ENCODE data around the gene CA14. TPM values are rescaled to one million over a fixed set of nuclear protein-coding genes. Genes with fewer than 3 reads are reported as not detected.
"Not testable (repeated sequence)": the region's sequence is repeated elsewhere in the genome, so short reads cannot be mapped to it uniquely, and the experiment has no call there.

The CA14 gene
- total RNA-seq (2011; cell fraction: chromatin; rRNA removed; ENCODE audit: low replicate concordance), result 0.60 TPM in 1 of 2 replicates, not detected in the other
- 0.39 and 0.50 TPM in 2 replicates for total RNA-seq (2011; cell fraction: nucleolus; rRNA removed)
- total RNA-seq (2011; cell fraction: nucleoplasm; rRNA removed), result 0.53 TPM in 1 of 2 replicates, not detected in the other
- not detected in 2 replicates for total RNA-seq (2014; rRNA removed)
- 0.15 and 0.16 TPM in 2 replicates for total RNA-seq (2014; rRNA removed; fragmentation: Illumina TruSeq; extraction: Trizol)
- total RNA-seq (2015; rRNA removed; fragmentation: Illumina TruSeq; extraction: Trizol), result 0.33 and 0.41 TPM in 2 replicates
- 0.22 and 0.36 TPM in 2 replicates for total RNA-seq (2021)
- polyA plus RNA-seq (2011; rRNA removed), result 0.13 and 0.24 TPM in 2 replicates
- polyA plus RNA-seq (2011; cell fraction: cytosol; rRNA removed), result 0.13 and 0.24 TPM in 2 replicates
- polyA plus RNA-seq (2011; cell fraction: nucleus; rRNA removed), result 0.24 and 0.25 TPM in 2 replicates
- 0.51 and 0.69 TPM in 2 replicates for polyA plus RNA-seq (2012)
- polyA plus RNA-seq (2014; fragmentation: Illumina TruSeq; extraction: Trizol), result 0.15 and 0.16 TPM in 2 replicates
- polyA plus RNA-seq (2014; fragmentation: Nextera tagmentation; extraction: Ambion mirVana), result under 1 TPM; 0.30 to 0.46 TPM
- polyA plus RNA-seq (2014; rRNA removed), result 0.12 and 0.57 TPM in 2 replicates
- 0.12 and 0.25 TPM in 2 replicates for polyA minus RNA-seq (2011; rRNA and poly(A)+ RNA removed)
- not detected in 2 replicates for polyA minus RNA-seq (2011; cell fraction: cytosol; rRNA and poly(A)+ RNA removed)
- not detected in 2 replicates for polyA minus RNA-seq (2011; cell fraction: nucleus; rRNA and poly(A)+ RNA removed)
- percentile 17 among the genes with signal in this experiment for Bru-seq, nascent RNA
- percentile 10 among the genes with signal in this experiment for BruChase-seq, experiment 1, labeled RNA remaining after a 2-hour chase
- percentile 10 among the genes with signal in this experiment for BruChase-seq, experiment 2, labeled RNA remaining after a 6-hour chase
- long read RNA-seq, experiment 1, partial matches to known transcripts, result 0 of 1 reads
- long read RNA-seq, experiment 1, other reads (novel, unspliced or antisense), result 1 of 1 reads
- long read RNA-seq, experiment 2, result 0 reads
- long read RNA-seq, experiment 3, result 0 reads

GRCh38 chr1:150257624-150258585 is at the start of gene CA14:
TSS of gene CA14 (plus strand) at chr1:150257774. CDS start at chr1:150258129, 355 bp downstream.
- intact Hi-C loops (cut with micrococcal nuclease), result loop anchor here (1.0 to 10.0 kb wide), 5 partner anchors 64 to 739 kb away; partner anchors contain the start of genes ADAMTSL4 and PRPF3
- in situ Hi-C loops (cut with MboI), result loop anchor here (5.0 kb wide), 1 partner anchor 739 kb away; no protein-coding TSS in a partner anchor
- H2AFZ ChIP-seq (ENCODE audit: low read depth, low read length), result 0 out of 2 replicates have a peak within 1 kb of the TSS, but pooled peaks have one; percentile 18
- 12% methylated on average over 10 of the region's 13 CpGs for WGBS (ENCODE audit: insufficient coverage, low coverage, missing lambda C conversion rate)
- H4K20me1 ChIP-seq (replicated peaks; ENCODE audit: control insufficient read depth, insufficient read depth, low read length), result no peaks in the 10 kb centered on the region
- H3K79me2 ChIP-seq (ENCODE audit: control insufficient read depth, insufficient read depth, low read length), result no peaks in the 10 kb centered on the region
- H3K9me3 ChIP-seq (replicated peaks; ENCODE audit: control insufficient read depth, insufficient read depth, low read depth, low read length), result no peaks in the 10 kb centered on the region
- no TSS peak for BruUV-seq (replicated peaks)
- no peak for FAIRE-seq
- H3K4me1 ChIP-seq (replicated peaks in 1 of 2; ENCODE audit: control insufficient read depth in 2 of 2, insufficient read depth in 2 of 2, low read length in 2 of 2), result peaks cover 23 to 26% of the 10 kb centered on the region in 2 experiments
- H3K27me3 ChIP-seq (ENCODE audit: control insufficient read depth in 2 of 2, insufficient read depth in 2 of 2, low read length in 2 of 2), result peaks cover 0 to 4% of the 10 kb centered on the region in 2 experiments; a peak in 2 of 5 replicates
- H3K4me2 ChIP-seq (ENCODE audit: insufficient read depth, low read length), result no peak within 1 kb of the TSS
- peak within 1 kb of the TSS in 1 of 2 experiments; percentile 77; a peak in 2 of 4 replicates for H3K9ac ChIP-seq (ENCODE audit: insufficient read depth in 1 of 2, low read depth in 2 of 2, low read length in 2 of 2)
- peak in 2 of 4 experiments; percentile 7 to 48 for DNase-seq (ENCODE audit: extremely low read depth in 1 of 4, low spot score in 3 of 4)
- H3K4me3 ChIP-seq, result no peak within 1 kb of the TSS
- CTCF ChIA-PET (ENCODE audit: low intra/inter-chr PET ratio), result interaction anchor here (0.5 kb wide), 1 partner anchor 302 kb away, joined by 3 read pairs; no protein-coding TSS in a partner anchor
- no peaks in the 10 kb centered on the region for H3K36me3 ChIP-seq (ENCODE audit: control insufficient read depth, insufficient read depth, low read length)
- ATAC-seq, result peak; percentile 15; the same call in 2 of the 3 replicates
- no peaks in the 10 kb centered on the region for H3K9me1 ChIP-seq (ENCODE audit: control insufficient read depth, insufficient read depth, low read length)
- POLR2A ChIA-PET, result interaction anchor here (0.6 to 1.3 kb wide), 2 partner anchors 15 to 296 kb away, joined by 3 to 5 read pairs; no protein-coding TSS in a partner anchor
- H3K27ac ChIP-seq (ENCODE audit: extremely low read depth, low read depth, low read length), result no peak within 1 kb of the TSS
- 0 out of 4 replicates have a peak, but pooled peaks of 1 of the 2 experiments have one; percentile 18 for TF ChIP-seq KDM1A (IDR thresholded peaks at IDR 0.05)
- TF ChIP-seq CBFA2T3 (IDR thresholded peaks at IDR 0.05), result peak; percentile 37; the same call in 1 of the 2 replicates
- TF ChIP-seq NKRF (IDR thresholded peaks at IDR 0.05; ENCODE audit: borderline replicate concordance), result no peak

- in situ Hi-C loops (cut with MboI); intact Hi-C loops (cut with micrococcal nuclease); H3K27ac ChIP-seq (ENCODE audit: extremely low read depth, low read depth, low read length); H3K9me3 ChIP-seq (replicated peaks; ENCODE audit: control insufficient read depth, insufficient read depth, low read depth, low read length); H3K4me2 ChIP-seq (ENCODE audit: insufficient read depth, low read length); FAIRE-seq; ATAC-seq; H3K9ac ChIP-seq (ENCODE audit: insufficient read depth in 1 of 2, low read depth in 2 of 2, low read length in 2 of 2); H3K4me3 ChIP-seq; H3K36me3 ChIP-seq (ENCODE audit: control insufficient read depth, insufficient read depth, low read length); H3K79me2 ChIP-seq (ENCODE audit: control insufficient read depth, insufficient read depth, low read length); DNase-seq (ENCODE audit: extremely low read depth in 1 of 4, low spot score in 3 of 4); H3K27me3 ChIP-seq (ENCODE audit: control insufficient read depth in 2 of 2, insufficient read depth in 2 of 2, low read length in 2 of 2); H4K20me1 ChIP-seq (replicated peaks; ENCODE audit: control insufficient read depth, insufficient read depth, low read length); H2AFZ ChIP-seq (ENCODE audit: low read depth, low read length); BruUV-seq (replicated peaks); H3K4me1 ChIP-seq (replicated peaks in 1 of 2; ENCODE audit: control insufficient read depth in 2 of 2, insufficient read depth in 2 of 2, low read length in 2 of 2); CTCF ChIA-PET (ENCODE audit: low intra/inter-chr PET ratio); H3K9me1 ChIP-seq (ENCODE audit: control insufficient read depth, insufficient read depth, low read length): not testable (repeated sequence)
- POLR2A ChIA-PET, result interaction anchor here (2.0 kb wide), 1 partner anchor 20 kb away, joined by 8 read pairs; no protein-coding TSS in a partner anchor
- 72% methylated on average over 6 of the region's 6 CpGs for WGBS (ENCODE audit: insufficient coverage, low coverage, missing lambda C conversion rate)
Observed at GRCh38 chr1:150208460-150208859, 49.1 kb upstream of the CA14 start.

Data from K562 (cell line).